ENCODE measurements around the gene TUBB1. TPM values are rescaled to one million over a fixed set of nuclear protein-coding genes. Genes with fewer than 3 reads are reported as not detected.
A peak's percentile ranks its signal among the peaks of the same experiment; 100 is the strongest.

TUBB1 gene
- total RNA-seq, 2 experiments from 2014 or later = not detected

DNA sequence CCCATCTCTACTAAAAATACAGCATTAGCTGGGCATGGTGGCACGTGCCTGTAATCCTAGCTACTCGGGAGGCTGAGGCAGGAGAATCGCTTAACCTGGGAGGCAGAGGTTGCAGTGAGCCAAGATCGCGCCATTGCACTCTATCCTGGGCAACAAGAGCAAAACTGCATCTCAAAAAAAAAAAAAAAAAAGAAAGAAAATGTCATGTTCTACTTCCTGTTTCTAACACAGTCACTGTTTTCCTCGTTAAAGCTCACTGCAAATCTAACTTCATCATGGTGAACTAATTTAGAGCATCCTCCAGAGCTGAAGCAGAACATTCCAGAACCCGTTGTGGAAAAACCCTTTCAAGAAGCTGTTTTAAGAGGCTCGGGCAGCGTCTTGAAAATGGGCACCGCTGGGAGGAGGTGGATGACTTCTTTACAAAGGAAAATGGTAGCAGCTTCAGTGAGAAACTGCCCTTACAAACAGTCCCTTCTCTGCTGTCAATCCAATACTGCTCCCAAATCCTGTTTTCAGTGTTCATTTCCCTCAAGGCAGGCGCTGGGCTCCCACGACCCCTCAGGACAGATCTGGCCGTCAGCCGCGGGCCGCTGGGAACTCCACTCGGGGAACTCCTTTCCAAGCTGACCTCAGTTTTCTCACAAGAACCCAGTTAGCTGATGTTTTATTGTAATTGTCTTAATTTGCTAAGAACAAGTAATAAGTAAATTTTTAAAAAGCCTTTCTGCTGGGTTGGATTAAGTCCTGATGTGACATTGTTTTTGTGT lies 24.7 kb upstream of the TUBB1 start:
- Mint-ChIP-seq H3K36me3 (peaks cover 28% of the 10 kb centered on the region), H3K27me3 (no peaks in the 10 kb centered on the region), H3K4me1 (no peaks in the 10 kb centered on the region), H3K4me3 (no peak overlapping the region), H3K27ac (no peak overlapping the region), H3K9me3 (no peaks in the 10 kb centered on the region)
- DNase-seq (no peak), ATAC-seq (ENCODE audit: low read depth) (no peak)
- POLR2A ChIA-PET = interaction anchor here (0.7 to 1.3 kb wide), 3 partner anchors 14 to 72 kb away, joined by 4 to 5 read pairs (median 5); partner anchors contain the start of gene ATP5F1E

DNA sequence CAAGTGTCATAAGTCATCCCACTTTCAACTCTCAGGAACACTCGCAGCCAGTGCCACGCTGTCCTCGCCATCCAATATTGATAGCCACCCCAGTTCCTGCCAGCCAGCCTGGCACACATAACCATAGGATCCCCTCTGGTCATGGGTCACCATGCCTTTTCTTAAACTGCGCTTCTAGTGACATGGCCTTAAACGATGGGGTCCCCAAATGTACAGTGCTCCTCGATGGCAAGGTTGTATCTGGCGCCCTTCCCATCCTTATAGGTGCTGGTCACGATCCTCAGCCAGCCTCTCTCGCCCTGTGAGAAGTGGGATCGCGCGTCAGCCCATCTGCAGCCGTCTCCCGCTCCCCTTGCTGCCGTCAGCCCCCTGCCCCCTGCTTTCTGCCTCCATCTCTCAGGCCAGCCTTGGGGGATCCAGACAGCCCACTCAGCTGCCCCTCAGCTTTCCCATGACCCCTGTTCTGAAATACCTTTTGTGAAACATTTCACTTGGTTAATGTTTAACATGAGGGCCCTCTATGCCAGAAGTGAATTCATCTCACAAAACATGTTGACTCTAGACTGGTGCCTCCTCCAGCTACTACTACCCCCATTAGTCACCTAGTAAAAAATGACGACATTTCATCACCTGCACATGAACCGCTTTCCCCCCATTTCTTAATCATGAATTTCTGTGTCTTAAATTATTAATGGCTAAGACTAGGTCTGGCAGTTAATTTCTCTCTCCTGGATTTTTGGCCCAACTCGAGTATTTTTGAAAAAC lies 23.6 kb upstream of the TUBB1 start:
- no peak for ATAC-seq (ENCODE audit: low read depth)
- POLR2A ChIA-PET = no interaction called here
- Mint-ChIP-seq H3K4me1 (no peaks in the 10 kb centered on the region), H3K4me3 (no peak overlapping the region), H3K27me3 (no peaks in the 10 kb centered on the region), H3K9me3 (no peaks in the 10 kb centered on the region), H3K27ac (peak overlapping the region; percentile 16), H3K36me3 (peaks cover 28% of the 10 kb centered on the region)
- DNase-seq = no peak

DNA sequence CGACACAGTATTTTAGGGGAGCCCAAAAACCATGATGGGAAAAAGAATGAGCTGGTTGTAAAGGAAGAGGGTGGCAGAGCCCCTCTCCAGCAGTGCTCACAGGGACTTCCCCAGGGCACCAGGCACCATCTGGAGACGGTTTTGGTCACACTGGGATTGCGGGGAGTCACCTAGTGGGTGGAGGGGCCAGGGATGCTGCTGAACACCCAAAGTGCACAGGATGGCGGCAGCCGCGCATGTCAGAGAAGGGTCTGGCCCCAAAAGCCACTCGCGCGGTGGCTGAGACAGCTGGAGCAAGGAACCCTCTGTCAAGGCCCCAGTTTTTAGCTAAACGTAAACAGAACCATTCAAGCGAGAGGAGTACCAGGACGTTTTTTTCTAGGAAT lies 23.0 kb upstream of the TUBB1 start:
- Mint-ChIP-seq H3K9me3 (no peaks in the 10 kb centered on the region), H3K4me1 (no peaks in the 10 kb centered on the region), H3K36me3 (peaks cover 26% of the 10 kb centered on the region), H3K4me3 (no peak overlapping the region), H3K27ac (no peak overlapping the region), H3K27me3 (no peaks in the 10 kb centered on the region)
- ATAC-seq (ENCODE audit: low read depth) (no peak), DNase-seq (no peak)
- POLR2A ChIA-PET = no interaction called here

DNA sequence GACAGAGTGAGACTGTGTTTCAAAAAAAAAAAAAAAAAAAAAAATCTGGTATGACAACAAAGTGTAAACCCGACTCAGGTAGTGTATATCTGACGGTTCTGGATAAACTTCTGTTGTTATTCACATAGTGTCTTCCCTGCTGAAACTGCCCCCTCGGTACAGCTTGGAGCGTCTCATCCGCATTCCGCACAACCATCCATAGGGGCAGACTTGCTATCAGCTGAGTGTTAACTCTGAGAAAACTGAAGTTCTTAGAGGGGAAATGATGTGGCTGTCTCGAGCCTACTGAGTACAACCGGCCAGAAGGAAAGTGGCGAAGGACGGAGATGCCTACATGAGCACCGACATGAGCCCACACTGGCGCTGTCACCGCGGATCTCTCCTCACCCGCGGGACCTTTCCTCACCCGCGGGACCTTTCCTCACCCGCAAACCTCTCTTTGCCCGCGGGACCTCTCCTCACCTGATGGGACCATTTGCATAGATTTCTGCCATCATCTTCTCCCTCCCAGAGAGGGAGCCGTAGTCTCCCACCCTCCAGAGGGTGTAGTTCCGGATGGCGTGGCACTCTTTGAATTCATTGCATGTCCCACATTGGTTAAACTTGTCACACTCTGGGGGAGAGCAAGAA lies 22.0 kb upstream of the TUBB1 start:
- DNase-seq (no peak), ATAC-seq (ENCODE audit: low read depth) (no peak)
- Mint-ChIP-seq H3K4me3 (no peak overlapping the region), H3K9me3 (no peaks in the 10 kb centered on the region), H3K4me1 (no peaks in the 10 kb centered on the region), H3K27me3 (no peaks in the 10 kb centered on the region), H3K27ac (no peak overlapping the region), H3K36me3 (peaks cover 26% of the 10 kb centered on the region)
- POLR2A ChIA-PET = no interaction called here

DNA sequence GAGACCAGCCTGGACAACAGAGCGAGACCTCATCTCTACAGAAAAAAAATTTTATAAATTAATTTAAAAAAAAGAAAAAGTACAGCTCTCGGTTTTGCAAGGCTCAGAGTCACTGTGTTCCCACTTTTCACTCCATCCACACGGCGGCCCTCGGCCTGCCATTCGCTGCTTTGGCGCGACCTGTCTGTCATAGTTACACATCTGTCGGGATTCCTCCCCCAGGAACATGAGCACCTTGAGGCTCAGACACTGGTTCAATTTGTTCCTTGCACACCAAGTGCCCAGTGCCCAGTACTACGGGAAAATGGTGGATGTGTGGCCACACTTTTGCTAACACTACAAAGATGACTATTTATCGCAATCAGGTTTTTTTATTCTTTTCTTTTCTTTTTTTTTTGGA lies 20.6 kb upstream of the TUBB1 start:
- Mint-ChIP-seq H3K27ac (no peak overlapping the region), H3K4me1 (peaks cover 11% of the 10 kb centered on the region), H3K4me3 (no peak overlapping the region), H3K27me3 (no peaks in the 10 kb centered on the region), H3K36me3 (peaks cover 20% of the 10 kb centered on the region), H3K9me3 (no peaks in the 10 kb centered on the region)
- POLR2A ChIA-PET = no interaction called here
- ATAC-seq (ENCODE audit: low read depth) (no peak), DNase-seq (no peak)

DNA sequence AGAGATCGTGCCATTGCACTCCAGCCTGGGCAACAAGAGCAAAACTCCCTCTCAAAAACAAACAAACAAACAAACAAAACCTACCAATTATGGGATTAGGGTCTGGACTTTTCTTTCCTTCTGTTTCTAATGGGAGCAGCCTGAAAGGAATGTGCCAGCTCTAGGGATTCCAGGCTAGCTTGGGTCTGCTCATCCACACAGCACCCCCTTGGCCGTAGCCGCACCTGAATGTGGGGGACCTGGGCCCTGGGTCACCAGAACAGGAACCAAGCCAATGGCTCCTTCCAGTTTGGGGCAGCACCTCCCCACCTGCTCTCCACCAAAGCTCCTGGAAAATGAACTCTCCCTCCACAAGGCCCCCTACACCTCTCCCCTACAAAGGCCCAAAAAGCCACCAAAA lies 18.9 kb upstream of the TUBB1 start:
- Mint-ChIP-seq H3K4me1 (peaks cover 28% of the 10 kb centered on the region), H3K27ac (no peak overlapping the region), H3K36me3 (peaks cover 22% of the 10 kb centered on the region), H3K4me3 (no peak overlapping the region), H3K27me3 (no peaks in the 10 kb centered on the region), H3K9me3 (no peaks in the 10 kb centered on the region)
- DNase-seq (no peak), ATAC-seq (ENCODE audit: low read depth) (no peak)
- POLR2A ChIA-PET = interaction anchor here (0.6 to 0.9 kb wide), 3 partner anchors 18 to 341 kb away, joined by 3 to 4 read pairs (median 3); partner anchors contain the start of gene ATP5F1E

DNA sequence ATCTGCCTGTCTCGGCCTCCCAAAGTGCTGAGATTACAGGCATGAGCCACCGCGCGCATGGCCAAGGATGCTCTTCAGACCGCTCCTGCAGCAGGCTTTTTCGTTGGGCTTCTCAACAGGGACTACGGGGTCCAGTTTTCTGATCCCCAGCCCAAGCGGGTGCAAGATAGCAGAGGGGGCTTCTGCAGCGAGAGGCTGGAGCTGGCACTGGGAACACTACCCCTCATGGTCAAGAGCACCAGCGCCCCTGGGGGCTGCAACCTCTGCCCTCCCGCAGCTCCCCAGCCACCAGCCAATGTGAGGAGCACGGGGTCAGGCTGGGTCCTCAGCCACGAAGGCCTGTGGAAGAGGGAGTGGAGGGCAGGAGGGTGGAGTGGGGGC lies 18.2 kb upstream of the TUBB1 start:
- H3K4me3 Mint-ChIP-seq = no peak overlapping the region

DNA sequence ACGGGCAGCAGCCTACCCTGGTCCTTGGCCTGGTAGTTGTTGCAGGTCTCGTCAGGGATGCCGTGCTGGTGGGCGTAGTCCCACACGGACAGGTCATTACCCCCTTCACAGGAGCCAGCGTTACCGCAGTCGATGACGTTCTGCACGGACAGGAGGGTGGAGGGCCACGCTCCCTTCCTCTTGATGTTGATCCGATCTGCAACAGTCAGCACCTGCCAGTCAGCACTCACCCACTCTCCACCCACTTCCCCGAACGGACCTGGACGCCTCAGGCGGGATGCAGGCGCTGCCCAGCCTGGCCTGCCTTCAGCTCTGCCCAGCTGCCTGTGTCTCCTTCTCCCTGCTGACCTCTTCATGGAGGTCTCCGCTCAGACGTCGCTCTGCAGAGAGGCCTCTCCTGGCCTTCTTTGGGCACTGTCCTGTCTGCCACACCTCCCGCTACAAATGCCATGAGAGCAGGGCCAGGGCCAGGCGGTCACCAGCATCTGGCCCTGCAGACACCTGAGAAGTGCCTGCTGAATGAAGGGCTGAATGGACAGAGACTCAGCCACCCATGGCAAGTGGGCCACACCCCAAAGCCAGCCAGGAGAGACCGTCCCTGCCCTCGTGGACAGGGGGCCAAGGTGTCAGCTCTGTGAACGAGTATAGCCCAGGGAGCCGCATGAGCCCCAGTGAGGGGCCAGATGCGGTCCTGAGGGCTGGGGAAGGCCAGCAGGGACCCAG lies 17.6 kb upstream of the TUBB1 start:
- DNase-seq = no peak
- POLR2A ChIA-PET = interaction anchor here (2.1 kb wide), 1 partner anchor 8 kb away, joined by 4 read pairs; no protein-coding TSS in a partner anchor
- Mint-ChIP-seq H3K4me3 (no peak overlapping the region), H3K27me3 (no peaks in the 10 kb centered on the region), H3K36me3 (peaks cover 13% of the 10 kb centered on the region), H3K4me1 (peaks cover 29% of the 10 kb centered on the region), H3K9me3 (no peaks in the 10 kb centered on the region), H3K27ac (no peak overlapping the region)
- no peak for ATAC-seq (ENCODE audit: low read depth)

More for the DNA sequence above, 18.2 kb upstream of the TUBB1 start:
- H3K9me3 Mint-ChIP-seq = no peaks in the 10 kb centered on the region
- H3K27ac Mint-ChIP-seq = no peak overlapping the region
- ATAC-seq (ENCODE audit: low read depth) (no peak), DNase-seq (no peak)
- H3K4me1 Mint-ChIP-seq = peaks cover 29% of the 10 kb centered on the region
- H3K36me3 Mint-ChIP-seq = peaks cover 16% of the 10 kb centered on the region
- no peaks in the 10 kb centered on the region for H3K27me3 Mint-ChIP-seq
- POLR2A ChIA-PET = interaction anchor here (0.6 kb wide), 1 partner anchor 17 kb away, joined by 3 read pairs; no protein-coding TSS in a partner anchor

DNA sequence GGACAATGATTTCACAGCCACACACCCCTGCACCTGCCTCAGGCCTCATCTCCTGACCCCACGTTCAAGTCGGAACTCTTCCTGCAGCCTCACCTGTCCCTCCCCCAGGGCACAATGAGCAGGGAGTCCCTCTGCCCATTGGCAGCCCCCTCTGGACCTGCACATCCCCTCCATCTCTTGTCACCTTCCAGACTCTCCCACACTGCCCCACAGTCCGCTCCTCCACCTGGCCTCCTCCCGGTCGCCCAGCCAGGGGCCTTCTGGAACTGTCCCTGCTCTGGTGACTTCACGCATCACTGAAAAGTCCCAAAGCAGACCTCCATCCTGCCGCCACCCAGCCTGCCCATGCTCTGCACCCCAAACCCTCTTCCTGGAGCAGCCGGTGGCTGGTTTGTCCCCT lies 16.8 kb upstream of the TUBB1 start:
- peaks cover 29% of the 10 kb centered on the region for H3K4me1 Mint-ChIP-seq
- no peaks in the 10 kb centered on the region for H3K9me3 Mint-ChIP-seq
- H3K27ac Mint-ChIP-seq = peak overlapping the region; percentile 7
- peaks cover 9% of the 10 kb centered on the region for H3K36me3 Mint-ChIP-seq
- no peaks in the 10 kb centered on the region for H3K27me3 Mint-ChIP-seq
- ATAC-seq (ENCODE audit: low read depth) (no peak), DNase-seq (no peak)
- H3K4me3 Mint-ChIP-seq = no peak overlapping the region
- POLR2A ChIA-PET = interaction anchor here (2.1 kb wide), 1 partner anchor 9 kb away, joined by 4 read pairs; no protein-coding TSS in a partner anchor

DNA sequence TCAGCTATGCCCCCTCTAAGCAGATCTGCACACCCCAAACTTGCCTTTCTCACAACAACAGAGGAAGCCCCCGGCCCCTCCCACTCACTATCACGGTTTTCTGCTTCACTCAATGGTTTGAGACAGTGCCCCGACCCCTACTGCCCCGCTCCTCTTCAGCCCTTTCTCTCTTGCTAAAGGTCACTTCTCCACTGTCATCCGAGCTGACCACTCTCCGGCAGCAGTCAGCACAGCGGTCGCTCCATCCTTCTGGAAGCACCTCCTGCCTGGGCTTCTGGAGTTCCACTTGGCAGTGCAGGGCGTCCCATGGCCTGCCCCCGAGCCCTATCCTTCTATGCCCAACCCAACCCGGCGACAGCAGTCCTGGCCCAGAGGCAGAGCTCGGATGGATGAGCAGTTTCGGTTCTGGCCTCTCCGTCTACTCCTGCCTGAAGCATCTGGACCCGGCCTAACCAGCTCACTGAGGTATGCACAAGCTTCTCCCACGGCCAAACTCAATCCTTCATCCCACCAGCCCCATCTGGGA lies 16.3 kb upstream of the TUBB1 start:
- ATAC-seq (ENCODE audit: low read depth) (no peak), DNase-seq (no peak)
- Mint-ChIP-seq H3K27me3 (no peaks in the 10 kb centered on the region), H3K4me1 (peaks cover 29% of the 10 kb centered on the region), H3K36me3 (peaks cover 6% of the 10 kb centered on the region), H3K9me3 (no peaks in the 10 kb centered on the region), H3K27ac (peak overlapping the region; percentile 7), H3K4me3 (peak overlapping the region; percentile 3)
- POLR2A ChIA-PET = interaction anchor here (2.1 kb wide), 1 partner anchor 10 kb away, joined by 4 read pairs; no protein-coding TSS in a partner anchor

DNA sequence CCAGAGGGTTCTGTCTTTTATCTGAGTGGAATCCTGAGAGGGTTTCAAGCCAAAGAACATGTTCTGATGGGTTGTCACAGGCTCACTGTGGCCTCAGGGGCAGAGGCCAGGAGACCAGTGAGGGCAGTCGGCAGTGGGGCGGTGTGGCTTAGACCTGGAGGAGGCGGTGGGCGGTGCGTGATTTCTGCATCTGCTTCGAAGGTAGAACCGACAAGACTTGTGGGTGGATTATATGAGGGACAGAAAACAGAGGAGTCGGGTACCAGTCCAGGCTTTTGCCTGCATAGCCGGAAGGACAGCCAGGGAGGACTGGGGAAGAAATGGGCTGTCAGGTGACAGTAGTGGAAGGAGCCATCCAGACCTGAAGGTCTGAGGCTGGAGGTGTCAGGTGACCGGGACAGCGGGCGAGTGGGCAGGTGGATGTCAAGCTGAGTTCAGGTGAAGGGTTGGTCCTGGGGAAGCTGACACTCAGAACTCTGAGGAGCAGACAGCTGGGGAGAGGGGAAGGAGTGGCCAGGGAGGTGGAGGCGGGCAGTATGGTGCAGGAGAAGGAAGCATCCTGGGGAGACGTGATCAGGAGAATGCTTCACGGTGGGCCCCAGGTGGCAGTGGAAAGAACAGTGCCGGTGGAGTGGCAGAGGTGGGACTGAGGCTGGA lies 15.3 kb upstream of the TUBB1 start:
- Mint-ChIP-seq H3K27ac (peak overlapping the region; percentile 95), H3K27me3 (no peaks in the 10 kb centered on the region), H3K9me3 (no peaks in the 10 kb centered on the region), H3K36me3 (peaks cover 6% of the 10 kb centered on the region), H3K4me3 (peak overlapping the region; percentile 89), H3K4me1 (peaks cover 29% of the 10 kb centered on the region)
- POLR2A ChIA-PET = no interaction called here
- ATAC-seq (ENCODE audit: low read depth) (no peak), DNase-seq (no peak)

DNA sequence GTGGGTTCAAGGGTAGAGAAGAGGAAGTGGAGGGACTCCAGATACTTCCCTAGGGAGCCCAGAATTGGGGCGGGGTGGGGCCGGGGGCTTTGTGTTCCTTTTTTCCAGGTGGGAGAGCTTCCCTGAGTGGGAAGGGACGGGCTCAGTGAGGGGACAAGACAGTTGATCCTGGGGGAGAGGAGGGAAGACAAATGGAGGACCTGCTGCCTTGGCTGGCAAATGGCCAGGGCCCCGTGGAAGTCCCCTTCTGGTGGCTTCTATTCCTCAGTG lies 14.8 kb upstream of the TUBB1 start:
- Mint-ChIP-seq H3K27ac (peak overlapping the region; percentile 95), H3K27me3 (no peaks in the 10 kb centered on the region), H3K36me3 (peaks cover 6% of the 10 kb centered on the region), H3K4me3 (peak overlapping the region; percentile 89), H3K9me3 (no peaks in the 10 kb centered on the region), H3K4me1 (peaks cover 29% of the 10 kb centered on the region)
- no peak for ATAC-seq (ENCODE audit: low read depth)
- POLR2A ChIA-PET = interaction anchor here (1.1 to 2.5 kb wide), 3 partner anchors 23 to 113 kb away, joined by 3 to 14 read pairs (median 6); partner anchors contain the start of gene ATP5F1E
- no peak for DNase-seq

Data from activated naive CD8-positive, alpha-beta T cell treated with anti-CD3 and anti-CD28 coated beads, Interleukin-2, amount 10 ng/mL, durations not matched to agents 7 days and 5 days (primary cell).